CD4-positive, alpha-beta T cell treated with Interleukin-4 for 4 hours (primary cell): ENCODE measurements around the gene RFPL2.
"Not testable (repeated sequence)": the region's sequence is repeated elsewhere in the genome, so short reads cannot be mapped to it uniquely, and the experiment has no call there.

Experiments
- DNase-seq: peaks from one replicate; pipeline ENCODE4 v3.0.0-alpha.2; 2020

RFPL2 gene

GRCh38 chr22:32205974-32206773, 1.3 kb upstream of the RFPL2 start:
- DNase-seq: no peak

DNA sequence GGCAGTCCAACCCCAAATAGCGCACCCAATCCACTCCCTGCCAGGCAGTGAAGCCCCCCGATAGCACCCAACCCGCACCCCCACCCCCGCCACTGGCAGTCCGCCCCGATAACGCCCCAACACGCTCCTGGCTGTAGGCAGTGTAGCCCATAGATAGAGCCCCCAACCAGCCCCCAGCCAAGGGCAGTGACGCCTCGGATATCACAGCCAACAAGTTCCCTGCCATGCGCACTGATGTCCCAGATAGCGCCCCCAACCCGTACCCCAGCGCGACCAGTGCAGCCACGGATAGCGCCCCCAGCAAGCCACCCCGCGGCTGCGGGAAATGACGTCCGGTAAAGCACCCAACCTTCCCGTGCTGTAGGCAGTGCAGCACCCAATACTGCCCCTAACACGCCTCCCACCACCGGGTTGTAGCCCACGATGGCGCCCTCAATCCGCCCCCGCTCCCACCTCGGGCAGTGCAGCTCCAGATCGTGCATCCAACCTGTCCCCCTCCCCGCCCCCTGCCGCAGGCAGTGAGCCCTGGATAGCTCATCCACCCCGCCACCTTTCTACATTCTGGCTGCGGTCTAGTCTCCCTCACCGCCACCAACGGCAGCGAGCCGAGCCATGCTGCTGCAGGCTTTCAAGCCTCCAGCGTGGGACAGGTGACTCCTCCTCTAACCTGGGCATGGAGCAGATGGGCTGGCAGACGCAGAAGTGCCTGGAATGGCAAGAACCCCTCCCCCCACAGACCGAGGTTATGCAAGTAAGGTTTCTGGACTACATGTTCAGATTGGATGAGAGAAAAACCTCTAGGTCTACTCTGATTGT, 625 bp downstream of the RFPL2 start:
- DNase-seq: peak; percentile 9

DNA sequence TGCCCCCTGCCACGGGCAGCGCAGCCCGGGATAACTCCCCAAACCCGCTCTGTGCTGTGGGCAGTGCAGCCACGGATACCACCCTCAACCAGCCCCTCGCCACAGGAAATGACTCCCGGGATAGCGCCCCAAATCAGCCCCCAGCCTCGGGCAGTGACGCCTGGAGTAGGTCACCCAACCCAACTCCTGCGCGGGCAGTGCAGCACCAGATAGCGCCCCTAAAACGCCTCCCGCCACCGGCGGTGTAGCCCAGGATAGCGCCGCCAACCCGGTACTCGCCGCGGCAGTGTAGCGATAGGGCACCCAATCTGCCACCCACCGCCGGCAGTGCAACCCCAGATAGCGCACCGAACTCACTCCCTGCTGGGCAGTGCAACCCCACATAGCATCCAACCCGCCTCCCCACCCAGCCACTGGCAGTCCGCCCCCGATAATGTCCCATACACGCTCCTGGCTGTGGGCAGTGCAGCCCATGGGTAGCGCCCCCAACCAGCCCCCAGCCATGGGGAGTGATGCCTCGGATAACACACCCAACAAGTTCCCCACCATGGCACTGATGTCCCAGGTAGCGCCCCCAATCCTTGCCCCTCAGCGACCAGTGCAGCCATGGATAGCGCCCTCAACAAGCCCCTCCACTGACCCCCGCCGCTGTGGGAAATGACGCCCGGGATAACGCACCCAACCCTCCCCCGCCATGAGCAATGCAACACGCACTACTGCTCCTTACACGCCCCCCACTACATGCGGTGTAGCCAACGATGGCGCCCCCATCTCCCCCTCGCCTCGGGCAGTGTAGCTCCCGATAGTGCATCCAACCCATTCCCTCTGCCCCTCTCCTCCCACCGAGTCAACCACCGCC, 1.5 kb downstream of the RFPL2 start:
- DNase-seq: no peak

- DNase-seq: peak; percentile 41
Observed at GRCh38 chr22:32202539-32203180, 2.2 kb downstream of the RFPL2 start.

DNA sequence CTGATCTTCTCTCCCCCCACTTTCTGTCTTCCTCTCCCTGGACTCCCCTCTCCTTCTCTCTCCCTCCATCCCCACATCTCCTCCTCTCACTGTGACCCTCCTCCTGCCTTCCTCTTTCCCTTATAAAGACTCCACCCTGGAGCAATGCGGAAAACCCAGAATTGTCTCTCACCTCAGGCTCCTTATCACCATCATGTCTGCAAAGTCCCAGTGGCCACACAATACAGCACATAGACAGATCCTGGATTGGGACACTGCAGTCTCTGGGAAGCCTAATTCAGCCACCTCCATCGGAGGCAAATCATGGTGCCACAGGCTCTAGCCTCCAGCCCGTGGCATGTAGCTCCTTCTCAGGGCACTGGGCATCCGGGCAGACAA, 2.7 kb downstream of the RFPL2 start:
- DNase-seq: no peak

DNA sequence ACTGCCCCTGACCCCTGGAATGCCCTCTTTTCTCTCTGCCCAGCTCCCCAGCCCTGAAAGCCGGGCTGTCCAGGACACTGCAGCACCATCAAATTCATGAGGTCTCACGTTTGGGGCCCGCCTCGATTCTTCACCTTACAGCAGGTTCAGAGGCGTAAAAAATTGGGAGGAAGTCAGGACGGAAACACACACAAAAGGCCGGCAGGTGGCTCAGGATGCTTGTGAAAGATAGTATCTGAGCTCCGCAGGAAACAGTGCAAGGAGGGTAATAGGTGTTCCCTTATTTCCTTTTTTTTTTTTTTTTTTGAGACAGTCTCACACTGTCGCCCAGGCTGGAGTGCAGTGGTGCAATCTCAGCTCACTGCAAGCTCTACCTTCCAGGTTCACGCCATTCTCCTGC, 4.1 kb downstream of the RFPL2 start:
- peak; percentile 35 for DNase-seq

DNA sequence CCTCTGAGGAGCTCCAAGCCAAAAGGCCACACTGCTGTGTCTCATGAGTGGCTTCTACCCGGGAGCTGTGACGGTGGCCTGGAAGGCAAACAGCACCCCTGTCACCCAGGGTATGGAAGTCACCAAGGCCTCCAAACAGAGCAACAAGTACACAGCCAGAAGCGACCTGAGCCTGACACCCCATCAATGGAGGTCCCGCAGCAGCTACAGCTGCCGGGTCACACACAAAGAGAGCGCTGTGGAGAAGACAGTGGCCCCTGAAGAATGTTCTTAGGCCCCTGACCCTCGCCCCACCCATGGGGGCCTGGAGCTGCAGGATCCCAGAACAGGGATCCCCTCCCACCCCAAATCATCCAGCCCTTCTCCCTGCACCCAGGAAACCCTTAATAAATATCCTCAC, 4.9 kb downstream of the RFPL2 start:
- no peak for DNase-seq

- no peak for DNase-seq
Observed at GRCh38 chr22:32199341-32199740, 5.5 kb downstream of the RFPL2 start.

- DNase-seq: not testable (repeated sequence)
Observed at GRCh38 chr22:32197553-32198226, 7.2 kb downstream of the RFPL2 start.

DNA sequence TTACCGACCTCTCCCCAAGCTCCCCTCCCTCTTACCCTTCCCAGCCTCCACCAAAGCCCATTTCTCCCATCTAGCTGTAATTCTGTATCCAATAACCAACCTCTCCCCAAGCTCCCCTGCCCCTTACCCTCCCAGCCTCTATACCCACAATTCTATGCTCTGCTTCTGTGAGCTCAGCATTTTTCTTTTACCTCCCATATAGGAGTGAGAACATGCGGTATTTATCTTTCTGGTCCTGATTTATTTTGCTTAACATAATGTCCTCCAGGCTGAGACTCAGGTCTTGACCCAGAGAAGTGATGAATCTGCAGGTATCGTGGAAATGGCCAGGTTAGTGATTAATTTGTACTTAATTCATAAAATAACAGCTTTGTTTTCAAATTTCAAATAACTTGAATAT, 9.0 kb downstream of the RFPL2 start:
- not testable (repeated sequence) for DNase-seq

DNA sequence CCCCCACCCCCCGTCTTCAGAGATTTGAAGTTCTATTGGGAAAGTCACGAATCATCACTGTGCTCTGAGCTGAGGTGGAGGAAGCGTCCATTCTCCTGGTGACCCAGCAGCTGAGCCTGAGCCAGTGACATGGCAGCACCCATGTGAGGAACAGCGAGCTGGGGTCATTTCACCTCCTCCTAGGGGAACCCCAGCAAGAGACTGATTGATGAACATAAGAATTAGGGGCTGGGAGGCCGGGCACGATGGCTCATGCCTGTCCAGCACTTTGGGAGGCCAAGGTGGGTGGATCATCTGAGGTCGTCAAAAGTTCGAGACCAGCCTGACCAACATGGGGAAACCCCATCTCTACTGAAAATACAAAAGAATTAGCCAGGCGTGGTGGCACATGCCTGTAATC, 11.5 kb downstream of the RFPL2 start:
- DNase-seq: not testable (repeated sequence)

GRCh38 chr22:32191021-32191420, 13.9 kb downstream of the RFPL2 start:
- DNase-seq: not testable (repeated sequence)

- no peak for DNase-seq
Observed at GRCh38 chr22:32185821-32186220, 19.1 kb downstream of the RFPL2 start.

DNA sequence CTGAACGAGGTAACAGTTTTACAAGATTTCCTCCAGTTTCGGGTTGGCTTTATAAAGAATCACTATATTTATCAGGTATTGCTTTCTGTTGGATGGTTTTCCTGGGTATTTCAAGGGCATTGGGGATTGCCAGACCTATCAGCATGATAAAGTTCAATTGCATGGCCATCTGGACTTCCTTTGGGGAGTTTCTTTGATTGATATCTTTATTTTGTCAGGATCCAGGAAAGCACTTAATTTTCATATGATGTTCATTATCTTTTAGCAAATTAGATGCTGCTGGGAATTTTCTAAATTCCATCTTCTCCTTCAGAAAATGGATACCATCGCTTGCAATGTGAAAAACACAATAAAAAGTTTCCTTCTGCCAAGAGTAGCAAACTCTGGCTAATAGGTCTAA, 21.2 kb downstream of the RFPL2 start:
- DNase-seq: no peak

DNA sequence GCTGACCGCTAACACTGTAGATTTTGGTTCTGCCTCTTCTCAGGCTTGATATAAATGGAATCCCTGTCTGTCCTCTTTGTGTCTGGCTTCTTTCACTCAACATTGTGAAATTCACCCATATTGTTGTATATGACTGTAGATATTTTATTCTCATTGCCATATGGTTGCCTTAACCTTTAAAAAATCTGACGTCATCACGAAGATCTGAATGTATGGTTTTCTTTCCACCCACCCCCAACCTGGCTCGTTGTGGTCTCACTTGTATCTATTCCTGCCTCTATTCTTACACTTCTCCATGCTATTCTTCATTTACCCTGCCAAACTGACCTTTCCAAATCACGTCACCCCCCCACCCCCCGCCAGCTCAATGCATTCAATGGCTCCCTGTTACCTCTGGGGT, 23.8 kb downstream of the RFPL2 start:
- DNase-seq: no peak

GRCh38 chr22:32177221-32177765, 27.6 kb downstream of the RFPL2 start:
- DNase-seq: no peak

- DNase-seq: no peak
Observed at GRCh38 chr22:32175683-32176644, 28.9 kb downstream of the RFPL2 start.

- no peak for DNase-seq
Observed at GRCh38 chr22:32175115-32175514, 29.8 kb downstream of the RFPL2 start.

- no peak for DNase-seq
Observed at GRCh38 chr22:32165681-32166080, 39.2 kb downstream of the RFPL2 start.

DNA sequence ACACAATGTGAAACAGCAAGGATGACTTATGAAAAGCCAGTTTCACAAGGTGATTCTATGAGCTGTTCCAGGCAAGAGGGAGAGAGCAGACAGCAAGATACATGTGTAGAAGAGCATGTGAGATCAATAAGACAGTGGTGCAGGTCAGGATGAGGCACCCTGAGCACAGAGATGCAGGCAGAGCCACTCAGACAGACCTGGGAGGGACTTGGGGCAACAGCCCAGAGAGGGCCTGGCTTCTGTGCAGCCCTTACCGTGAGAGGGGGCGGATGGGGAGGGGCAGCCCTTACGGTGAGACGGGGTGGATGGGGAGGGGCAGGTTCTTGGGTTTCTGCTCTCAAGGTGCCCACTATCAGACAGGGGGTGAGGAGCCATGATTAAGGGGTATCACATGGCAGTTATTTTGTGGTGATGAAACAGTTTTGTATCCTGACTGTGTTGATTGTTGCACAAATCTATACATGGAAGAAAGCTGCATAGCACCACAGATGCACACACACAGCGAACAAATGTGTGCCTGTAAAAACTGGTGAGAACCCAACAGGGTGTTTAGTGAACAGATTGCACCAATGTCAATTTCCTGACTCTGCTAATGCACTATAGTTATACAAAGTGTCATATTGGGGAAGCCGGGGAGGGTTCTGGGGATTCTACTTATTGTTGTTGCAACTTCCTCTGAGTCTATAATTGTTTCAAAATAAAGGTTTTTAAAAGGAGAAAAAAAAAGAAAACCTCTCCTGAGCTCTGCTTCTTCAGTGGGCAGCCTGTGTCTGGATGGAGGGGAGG, 40.6 kb downstream of the RFPL2 start:
- DNase-seq: no peak
